Measurements from ENCODE around the gene MRPL22.

MRPL22 gene

DNA sequence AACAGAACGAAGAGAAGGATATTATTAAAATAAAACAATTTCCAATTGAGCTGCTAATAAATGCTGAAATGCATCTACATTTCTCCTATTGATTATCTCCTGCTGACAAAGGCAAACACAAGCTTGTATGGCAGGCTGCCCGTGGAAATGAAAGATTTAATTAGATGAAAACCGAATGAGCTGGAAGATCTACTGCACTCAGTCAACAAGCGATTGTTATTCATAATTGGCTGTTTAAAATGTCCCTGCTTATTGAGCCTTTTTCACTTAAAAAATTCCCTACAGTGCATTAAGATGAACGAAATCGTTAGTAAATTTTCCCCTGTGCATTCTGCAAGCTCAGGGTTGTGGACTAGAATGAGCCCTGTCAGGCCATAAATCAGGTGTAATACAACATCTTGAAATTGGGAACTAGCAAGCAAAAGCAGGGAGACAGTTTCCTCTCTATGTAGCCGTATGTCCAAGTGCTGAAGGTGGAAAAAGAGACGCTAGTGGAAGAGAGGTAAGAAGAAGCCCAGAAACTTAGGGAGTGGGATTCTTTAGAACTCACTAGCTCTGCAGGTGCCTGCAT, 44.2 kb downstream of the MRPL22 start:
- Histone ChIP-seq H3K27ac (no peak overlapping the region), H3K4me3 (ENCODE audit: low read depth in 1 of 2, low read length in 1 of 2) (no peak overlapping the region), H3K36me3 (no peaks in the 10 kb centered on the region), H3K27me3 (peaks cover 33% of the 10 kb centered on the region), H3K4me1 (ENCODE audit: control insufficient read depth in 1 of 2, insufficient read depth in 1 of 2, low read depth in 1 of 2, low read length in 1 of 2) (no peaks in the 10 kb centered on the region), H3K9me3 (no peaks in the 10 kb centered on the region)
- TF ChIP-seq, protein P1, sequence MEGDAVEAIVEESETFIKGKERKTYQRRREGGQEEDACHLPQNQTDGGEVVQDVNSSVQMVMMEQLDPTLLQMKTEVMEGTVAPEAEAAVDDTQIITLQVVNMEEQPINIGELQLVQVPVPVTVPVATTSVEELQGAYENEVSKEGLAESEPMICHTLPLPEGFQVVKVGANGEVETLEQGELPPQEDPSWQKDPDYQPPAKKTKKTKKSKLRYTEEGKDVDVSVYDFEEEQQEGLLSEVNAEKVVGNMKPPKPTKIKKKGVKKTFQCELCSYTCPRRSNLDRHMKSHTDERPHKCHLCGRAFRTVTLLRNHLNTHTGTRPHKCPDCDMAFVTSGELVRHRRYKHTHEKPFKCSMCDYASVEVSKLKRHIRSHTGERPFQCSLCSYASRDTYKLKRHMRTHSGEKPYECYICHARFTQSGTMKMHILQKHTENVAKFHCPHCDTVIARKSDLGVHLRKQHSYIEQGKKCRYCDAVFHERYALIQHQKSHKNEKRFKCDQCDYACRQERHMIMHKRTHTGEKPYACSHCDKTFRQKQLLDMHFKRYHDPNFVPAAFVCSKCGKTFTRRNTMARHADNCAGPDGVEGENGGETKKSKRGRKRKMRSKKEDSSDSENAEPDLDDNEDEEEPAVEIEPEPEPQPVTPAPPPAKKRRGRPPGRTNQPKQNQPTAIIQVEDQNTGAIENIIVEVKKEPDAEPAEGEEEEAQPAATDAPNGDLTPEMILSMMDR (IDR thresholded peaks at IDR 0.05), result no peak

- Histone ChIP-seq H3K27ac (no peak overlapping the region), H3K4me3 (ENCODE audit: low read depth in 1 of 2, low read length in 1 of 2) (no peak overlapping the region)
Observed at GRCh38 chr5:154986151-154986550, 45.3 kb downstream of the MRPL22 start.

GRCh38 chr5:154989626-154990025, 48.8 kb downstream of the MRPL22 start:
- no peaks in the 10 kb centered on the region for H3K9me3 ChIP-seq
- H3K4me1 ChIP-seq (ENCODE audit: control insufficient read depth in 1 of 2, insufficient read depth in 1 of 2, low read depth in 1 of 2, low read length in 1 of 2), result no peaks in the 10 kb centered on the region
- H3K27me3 ChIP-seq, result peaks cover 24% of the 10 kb centered on the region
- H3K4me3 ChIP-seq (ENCODE audit: low read depth in 1 of 2, low read length in 1 of 2), result no peak overlapping the region
- H3K36me3 ChIP-seq, result no peaks in the 10 kb centered on the region
- TF ChIP-seq, protein P1 (IDR thresholded peaks at IDR 0.05), result no peak
- no peak overlapping the region for H3K27ac ChIP-seq

More at GRCh38 chr5:154986151-154986550, 45.3 kb downstream of the MRPL22 start:
- no peaks in the 10 kb centered on the region for H3K9me3 ChIP-seq
- H3K4me1 ChIP-seq (ENCODE audit: control insufficient read depth in 1 of 2, insufficient read depth in 1 of 2, low read depth in 1 of 2, low read length in 1 of 2), result no peaks in the 10 kb centered on the region
- peaks cover 33% of the 10 kb centered on the region for H3K27me3 ChIP-seq
- no peaks in the 10 kb centered on the region for H3K36me3 ChIP-seq
- TF ChIP-seq, protein P1 (IDR thresholded peaks at IDR 0.05), result no peak

GRCh38 chr5:154993461-154993860, 52.6 kb downstream of the MRPL22 start:
- H3K9me3 ChIP-seq, result no peaks in the 10 kb centered on the region
- H3K27me3 ChIP-seq, result peaks cover 16% of the 10 kb centered on the region
- H3K27ac ChIP-seq, result no peak overlapping the region
- no peaks in the 10 kb centered on the region for H3K36me3 ChIP-seq
- H3K4me3 ChIP-seq (ENCODE audit: low read depth in 1 of 2, low read length in 1 of 2), result no peak overlapping the region
- TF ChIP-seq, protein P1 (IDR thresholded peaks at IDR 0.05), result no peak
- H3K4me1 ChIP-seq (ENCODE audit: control insufficient read depth in 1 of 2, insufficient read depth in 1 of 2, low read depth in 1 of 2, low read length in 1 of 2), result no peaks in the 10 kb centered on the region

- H3K4me3 ChIP-seq (ENCODE audit: low read depth in 1 of 2, low read length in 1 of 2), result no peak overlapping the region
- no peaks in the 10 kb centered on the region for H3K36me3 ChIP-seq
- peaks cover 17% of the 10 kb centered on the region for H3K27me3 ChIP-seq
- TF ChIP-seq, protein P1 (IDR thresholded peaks at IDR 0.05), result no peak
- H3K27ac ChIP-seq, result no peak overlapping the region
- no peaks in the 10 kb centered on the region for H3K9me3 ChIP-seq
- H3K4me1 ChIP-seq (ENCODE audit: control insufficient read depth in 1 of 2, insufficient read depth in 1 of 2, low read depth in 1 of 2, low read length in 1 of 2), result no peaks in the 10 kb centered on the region
Observed at GRCh38 chr5:154995679-154996078, 54.8 kb downstream of the MRPL22 start.

Measured in neutrophil (primary cell).